WERI-Rb-1 (cell line): Measurements from ENCODE around the gene DENND6A.
"Not testable (repeated sequence)": the region's sequence is repeated elsewhere in the genome, so short reads cannot be mapped to it uniquely, and the experiment has no call there.

ENCODE experiments used
- DNase-seq: peaks from one replicate; pipeline ENCODE4 v3.0.0-alpha.2; 2020
- H3K27ac ChIP-seq: fragments of 250-450 bp; sonication (Bioruptor Pico); 2 replicates; pipeline ENCODE4 v1.5.1; 2020; ENCODE audit warnings: mild to moderate bottlenecking, moderate library complexity
- H3K27me3 ChIP-seq: fragments of 250-450 bp; sonication (Bioruptor Pico); 2 replicates; pipeline ENCODE4 v1.5.1; 2021; ENCODE audit warnings: mild to moderate bottlenecking, low read depth, moderate library complexity; ENCODE audit not compliant: insufficient read depth, severe bottlenecking
- H3K36me3 ChIP-seq: fragments of 250-450 bp; sonication (Bioruptor Pico); 2 replicates; pipeline ENCODE4 v1.5.1; 2020; ENCODE audit warnings: mild to moderate bottlenecking, moderate library complexity
- H3K4me3 ChIP-seq: 2 replicates; pipeline ENCODE4 v1.5.1; 2011; ENCODE audit warnings: low read depth, mild to moderate bottlenecking, control low read depth, low read length
- H3K9me3 ChIP-seq: fragments of 250-450 bp; sonication (Bioruptor Pico); 2 replicates; pipeline ENCODE4 v1.5.1; 2021; ENCODE audit warnings: mild to moderate bottlenecking, moderate library complexity; ENCODE audit not compliant: severe bottlenecking
- TF ChIP-seq, protein P1 (sequence below): IDR thresholded peaks from 2 replicates; pipeline ENCODE4 v1.5.1; 2011; ENCODE audit warnings: low read depth, mild to moderate bottlenecking, control low read depth, inconsistent platforms, low read length

Gene DENND6A

DNA sequence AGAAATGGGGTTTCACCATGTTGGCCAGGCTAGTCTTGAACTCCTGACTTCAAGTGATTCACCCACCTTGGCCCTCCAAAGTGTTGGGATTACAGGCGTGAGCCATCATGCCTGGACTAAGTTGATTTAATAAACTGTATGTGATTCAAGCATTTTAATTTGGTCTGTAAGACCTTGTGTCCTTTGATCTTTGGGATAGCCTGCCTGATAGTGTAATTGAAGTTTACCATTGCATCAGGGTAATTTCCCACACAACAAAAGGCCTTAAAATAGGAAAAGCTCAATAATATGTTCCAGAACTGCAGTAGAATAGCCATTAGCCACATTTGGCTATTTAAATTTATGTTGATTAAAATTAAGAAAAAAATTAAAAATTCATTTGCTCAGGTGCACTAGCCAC, 25.2 kb upstream of the DENND6A start:
- Histone ChIP-seq H3K27me3 (no peaks in the 10 kb centered on the region), H3K36me3 (no peaks in the 10 kb centered on the region), H3K4me3 (no peak overlapping the region), H3K27ac (no peak overlapping the region), H3K9me3 (no peaks in the 10 kb centered on the region)
- TF ChIP-seq, protein P1, sequence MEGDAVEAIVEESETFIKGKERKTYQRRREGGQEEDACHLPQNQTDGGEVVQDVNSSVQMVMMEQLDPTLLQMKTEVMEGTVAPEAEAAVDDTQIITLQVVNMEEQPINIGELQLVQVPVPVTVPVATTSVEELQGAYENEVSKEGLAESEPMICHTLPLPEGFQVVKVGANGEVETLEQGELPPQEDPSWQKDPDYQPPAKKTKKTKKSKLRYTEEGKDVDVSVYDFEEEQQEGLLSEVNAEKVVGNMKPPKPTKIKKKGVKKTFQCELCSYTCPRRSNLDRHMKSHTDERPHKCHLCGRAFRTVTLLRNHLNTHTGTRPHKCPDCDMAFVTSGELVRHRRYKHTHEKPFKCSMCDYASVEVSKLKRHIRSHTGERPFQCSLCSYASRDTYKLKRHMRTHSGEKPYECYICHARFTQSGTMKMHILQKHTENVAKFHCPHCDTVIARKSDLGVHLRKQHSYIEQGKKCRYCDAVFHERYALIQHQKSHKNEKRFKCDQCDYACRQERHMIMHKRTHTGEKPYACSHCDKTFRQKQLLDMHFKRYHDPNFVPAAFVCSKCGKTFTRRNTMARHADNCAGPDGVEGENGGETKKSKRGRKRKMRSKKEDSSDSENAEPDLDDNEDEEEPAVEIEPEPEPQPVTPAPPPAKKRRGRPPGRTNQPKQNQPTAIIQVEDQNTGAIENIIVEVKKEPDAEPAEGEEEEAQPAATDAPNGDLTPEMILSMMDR, result no peak
- no peak for DNase-seq

DNA sequence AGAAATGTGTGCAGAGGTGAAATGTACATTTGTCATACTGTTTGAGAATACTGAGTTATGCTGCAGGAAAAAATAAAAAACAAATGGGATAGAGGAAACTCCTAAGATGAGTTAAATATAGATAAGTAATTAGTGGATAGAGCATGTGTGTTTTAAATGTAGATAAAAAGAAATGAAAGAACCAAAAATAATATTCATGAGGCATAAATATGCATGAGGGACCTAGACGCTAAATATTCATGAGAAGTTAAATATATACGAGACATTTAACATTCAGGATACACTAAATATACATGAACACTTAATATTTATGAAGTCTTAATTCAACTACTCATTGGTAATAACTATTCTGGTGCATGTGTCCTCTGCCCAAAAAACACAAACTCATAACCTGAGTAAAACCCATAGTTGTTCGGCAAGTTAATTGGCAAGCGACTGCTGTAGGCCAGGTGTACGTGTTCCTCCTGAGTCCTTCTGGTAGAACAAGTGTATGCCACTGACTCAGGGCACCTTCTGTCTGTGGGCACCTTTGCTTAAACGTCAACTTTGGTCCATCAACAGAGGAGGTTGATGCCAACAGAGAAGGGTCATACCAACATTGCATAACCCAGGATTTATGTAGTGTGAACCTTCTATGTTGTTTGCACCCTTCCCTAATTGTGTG, 24.5 kb upstream of the DENND6A start:
- Histone ChIP-seq H3K9me3 (no peaks in the 10 kb centered on the region), H3K36me3 (no peaks in the 10 kb centered on the region), H3K27me3 (no peaks in the 10 kb centered on the region), H3K4me3 (no peak overlapping the region), H3K27ac (no peak overlapping the region)
- no peak for DNase-seq
- TF ChIP-seq, protein P1, result no peak

- TF ChIP-seq, protein P1, result no peak
- no peak for DNase-seq
- Histone ChIP-seq H3K27ac (no peak overlapping the region), H3K27me3 (no peaks in the 10 kb centered on the region), H3K4me3 (no peak overlapping the region), H3K9me3 (no peaks in the 10 kb centered on the region), H3K36me3 (no peaks in the 10 kb centered on the region)
These were observed 22.8 kb upstream of the DENND6A start for GRCh38 chr3:57715686-57716085.

- Histone ChIP-seq H3K36me3 (no peaks in the 10 kb centered on the region), H3K4me3 (no peak overlapping the region), H3K9me3 (no peaks in the 10 kb centered on the region), H3K27ac (no peak overlapping the region), H3K27me3 (no peaks in the 10 kb centered on the region)
- DNase-seq, result no peak
- TF ChIP-seq, protein P1, result no peak
These were observed 16.7 kb upstream of the DENND6A start for GRCh38 chr3:57709559-57709958.

DNA sequence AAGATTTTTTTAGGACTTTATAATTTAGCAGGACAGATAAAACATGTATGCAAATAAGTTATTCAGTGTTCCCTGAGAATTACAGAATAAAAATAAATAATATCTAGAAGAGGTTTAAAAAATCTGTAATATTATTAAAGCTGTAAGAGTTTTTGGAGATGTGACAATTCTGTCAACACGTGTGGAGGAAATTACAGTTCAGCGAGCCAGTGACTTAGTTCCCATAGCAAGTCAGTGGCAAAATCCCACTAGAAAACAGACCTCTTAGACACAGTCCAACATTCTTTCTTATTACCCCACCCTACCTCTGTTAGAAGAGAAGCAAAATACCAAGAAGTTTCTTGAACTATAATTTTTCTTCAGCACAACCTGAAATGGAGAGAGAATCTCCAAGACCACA, 16.2 kb upstream of the DENND6A start:
- Histone ChIP-seq H3K27ac (no peak overlapping the region), H3K4me3 (no peak overlapping the region), H3K9me3 (no peaks in the 10 kb centered on the region), H3K36me3 (no peaks in the 10 kb centered on the region), H3K27me3 (no peaks in the 10 kb centered on the region)
- TF ChIP-seq, protein P1, result no peak
- DNase-seq, result no peak

- no peaks in the 10 kb centered on the region for H3K27me3 ChIP-seq
- no peak overlapping the region for H3K4me3 ChIP-seq
- no peaks in the 10 kb centered on the region for H3K36me3 ChIP-seq
- DNase-seq, result no peak
- TF ChIP-seq, protein P1, result no peak
- H3K27ac ChIP-seq, result no peak overlapping the region
- H3K9me3 ChIP-seq, result no peaks in the 10 kb centered on the region
These were observed 13.6 kb upstream of the DENND6A start for GRCh38 chr3:57706462-57706861.

GRCh38 chr3:57705351-57705750, 12.5 kb upstream of the DENND6A start:
- H3K36me3 ChIP-seq, H3K9me3 ChIP-seq, H3K27me3 ChIP-seq, H3K27ac ChIP-seq, DNase-seq, H3K4me3 ChIP-seq: not testable (repeated sequence)
